KMS-11 (cell line): ENCODE measurements around the gene DCAF4.

ENCODE experiments used
- H2AFZ ChIP-seq: fragments of 200-600 bp; sonication (generic); 2 replicates; pipeline ENCODE4 v1.6.1; 2016; ENCODE audit warnings: antibody characterized with exemption, mixed run types, low read depth
- H3K27ac ChIP-seq: fragments of 200-600 bp; sonication (generic); 2 replicates; pipeline ENCODE4 v1.6.1; 2016; ENCODE audit warnings: mild to moderate bottlenecking, mixed run types
- H3K27me3 ChIP-seq: fragments of 200-600 bp; sonication (generic); 2 replicates; pipeline ENCODE4 v1.6.1; 2017; ENCODE audit warnings: mild to moderate bottlenecking, low read depth, mixed run types, moderate library complexity; ENCODE audit not compliant: insufficient read depth
- H3K36me3 ChIP-seq: fragments of 200-600 bp; sonication (generic); 2 replicates; pipeline ENCODE4 v1.6.1; 2017; ENCODE audit warnings: mild to moderate bottlenecking, mixed run types; ENCODE audit not compliant: insufficient read depth
- H3K4me1 ChIP-seq: fragments of 200-600 bp; sonication (generic); 2 replicates; pipeline ENCODE4 v1.6.1; 2016; ENCODE audit warnings: mild to moderate bottlenecking, low read depth, mixed run types; ENCODE audit not compliant: poor library complexity, severe bottlenecking
- H3K4me2 ChIP-seq: fragments of 200-600 bp; sonication (generic); 2 replicates; pipeline ENCODE4 v1.7.0; 2016; ENCODE audit warnings: mild to moderate bottlenecking, mixed run types
- H3K4me3 ChIP-seq: fragments of 200-600 bp; sonication (generic); IDR thresholded peaks from 2 replicates; pipeline ENCODE4 v1.6.1; 2017; ENCODE audit warnings: low read depth, low read length, mixed read lengths; ENCODE audit not compliant: insufficient read depth
- H3K79me2 ChIP-seq: fragments of 200-600 bp; sonication (generic); 2 replicates; pipeline ENCODE4 v1.6.1; 2016; ENCODE audit warnings: low read depth, mixed run types; ENCODE audit not compliant: insufficient read depth
- H3K9ac ChIP-seq: fragments of 200-600 bp; sonication (generic); 2 replicates; pipeline ENCODE4 v1.6.1; 2016; ENCODE audit warnings: mild to moderate bottlenecking, mixed run types
- H4K20me1 ChIP-seq: fragments of 200-600 bp; sonication (generic); 2 replicates; pipeline ENCODE4 v1.6.1; 2016; ENCODE audit warnings: mild to moderate bottlenecking, mixed run types; ENCODE audit not compliant: insufficient read depth
- CTCF ChIP-seq: fragments of 200-600 bp; sonication (generic); conservative IDR thresholded peaks from 2 replicates; pipeline ENCODE4 v1.6.1; 2017; ENCODE audit warnings: low read depth, mild to moderate bottlenecking, antibody characterized with exemption, low read length, moderate library complexity, mixed read lengths

DCAF4 gene

DNA sequence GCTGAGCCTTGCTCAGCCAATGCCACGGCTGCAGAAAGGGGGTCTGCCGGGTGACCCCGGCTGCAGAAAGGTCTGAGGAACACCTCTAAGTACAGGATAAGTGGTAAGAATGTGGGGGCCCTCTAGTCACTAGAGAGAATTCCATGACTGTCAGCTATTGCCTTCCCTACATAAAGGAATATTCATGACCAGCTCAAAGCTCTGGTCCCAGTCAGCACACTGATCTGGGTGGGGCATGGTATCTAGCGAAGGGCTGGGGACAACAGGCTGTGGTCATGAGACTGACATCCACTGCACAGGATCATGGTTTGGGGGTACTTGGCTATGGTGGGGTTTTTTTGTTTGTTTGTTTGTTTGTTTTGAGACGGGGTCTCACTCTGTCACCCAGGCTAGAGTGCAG is 42.1 kb downstream of the DCAF4 start:
- H3K9ac ChIP-seq, result no peak overlapping the region
- H3K4me2 ChIP-seq, result no peak overlapping the region
- no peaks in the 10 kb centered on the region for H4K20me1 ChIP-seq
- no peak overlapping the region for H3K4me3 ChIP-seq
- H3K79me2 ChIP-seq, result no peaks in the 10 kb centered on the region
- H2AFZ ChIP-seq, result no peak overlapping the region
- H3K27ac ChIP-seq, result no peak overlapping the region
- no peaks in the 10 kb centered on the region for H3K27me3 ChIP-seq
- H3K36me3 ChIP-seq, result no peaks in the 10 kb centered on the region
- H3K4me1 ChIP-seq, result peaks cover 36% of the 10 kb centered on the region
- no peak for TF ChIP-seq CTCF

- no peak overlapping the region for H3K4me3 ChIP-seq
- H3K4me1 ChIP-seq, result peaks cover 17% of the 10 kb centered on the region
- no peaks in the 10 kb centered on the region for H3K36me3 ChIP-seq
- no peak overlapping the region for H2AFZ ChIP-seq
- H3K27ac ChIP-seq, result no peak overlapping the region
- no peak for TF ChIP-seq CTCF
- no peaks in the 10 kb centered on the region for H3K27me3 ChIP-seq
- no peaks in the 10 kb centered on the region for H3K79me2 ChIP-seq
- H3K4me2 ChIP-seq, result no peak overlapping the region
- no peaks in the 10 kb centered on the region for H4K20me1 ChIP-seq
- no peak overlapping the region for H3K9ac ChIP-seq
Measured at GRCh38 chr14:72970058-72970630, 43.9 kb downstream of the DCAF4 start.

DNA sequence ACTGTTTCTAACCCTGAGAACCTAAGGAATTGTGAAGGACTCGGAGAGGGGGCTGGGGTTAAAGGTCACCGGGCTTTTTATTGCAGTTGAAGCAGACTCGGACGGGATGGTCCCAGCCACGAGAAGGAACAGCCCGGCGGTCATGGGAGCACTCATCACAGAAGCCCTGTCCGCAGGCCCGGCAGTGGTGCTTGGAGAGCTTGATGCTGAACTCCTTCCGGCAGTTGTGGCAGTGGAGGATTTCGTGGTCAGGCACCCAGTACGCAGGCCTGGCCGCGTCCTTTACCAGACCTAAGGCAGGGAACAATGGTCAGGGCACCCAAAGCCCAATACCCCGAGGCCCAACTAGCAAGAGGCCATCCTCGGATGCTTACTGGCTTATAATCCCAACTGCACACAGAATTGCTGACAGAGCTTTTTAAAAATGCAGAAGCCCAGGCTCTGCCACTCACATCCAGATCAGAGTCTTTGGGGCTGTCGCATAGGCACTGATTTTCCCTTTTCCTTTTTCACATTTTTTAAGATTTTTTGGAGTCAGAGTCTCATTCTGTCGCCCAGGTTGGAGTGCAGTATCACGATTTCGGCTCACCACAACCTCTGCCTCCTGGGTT is 44.7 kb downstream of the DCAF4 start:
- Histone ChIP-seq H3K79me2 (no peaks in the 10 kb centered on the region), H3K27me3 (no peaks in the 10 kb centered on the region), H4K20me1 (no peaks in the 10 kb centered on the region), H3K9ac (no peak overlapping the region), H3K4me1 (peaks cover 10% of the 10 kb centered on the region), H3K4me2 (no peak overlapping the region), H3K36me3 (no peaks in the 10 kb centered on the region), H2AFZ (no peak overlapping the region), H3K27ac (no peak overlapping the region), H3K4me3 (no peak overlapping the region)
- no peak for TF ChIP-seq CTCF

- H3K79me2 ChIP-seq, result no peaks in the 10 kb centered on the region
- no peak overlapping the region for H3K4me2 ChIP-seq
- H3K27me3 ChIP-seq, result no peaks in the 10 kb centered on the region
- H3K4me3 ChIP-seq, result no peak overlapping the region
- TF ChIP-seq CTCF, result no peak
- no peak overlapping the region for H3K27ac ChIP-seq
- H3K36me3 ChIP-seq, result no peaks in the 10 kb centered on the region
- H3K9ac ChIP-seq, result no peak overlapping the region
- H4K20me1 ChIP-seq, result no peaks in the 10 kb centered on the region
- no peak overlapping the region for H2AFZ ChIP-seq
- no peaks in the 10 kb centered on the region for H3K4me1 ChIP-seq
Measured at GRCh38 chr14:72974661-72975060, 48.4 kb downstream of the DCAF4 start.
